A549 treated with Mapracorat at 1 μM for 4 hours (cell line): Measurements from ENCODE around the gene OIP5. TPM values are rescaled to one million over a fixed set of nuclear protein-coding genes. Genes with fewer than 3 reads are reported as not detected.

Source experiments
- total RNA-seq: library from RNA; stranded (reverse); fragments of 200-300 nt; extraction: Qiagen RNA extraction; gene quantifications from 5 replicates; pipeline ENCODE4 v1.2.3, GENCODE V29; 2022

OIP5 gene
- total RNA-seq = 12.7 to 14.7 TPM (median 13.9 TPM) in 5 replicates

GRCh38 chr15:41332194-41333025, at the start of gene OIP5, which contains the start of gene NUSAP1:
Gene OIP5 (minus strand): TSS chr15:41332591. CDS start chr15:41332561, 30 bp downstream.
Gene NUSAP1 (plus strand): TSS chr15:41332881. CDS start chr15:41332958, 77 bp downstream.

Other genes with a start within 250 kb of the OIP5 start
- gene INO80, start 216.3 kb downstream of the OIP5 start, total RNA-seq = 12.2 to 15.4 TPM (median 12.3 TPM) in 5 replicates
- gene EXD1, start 101.8 kb downstream of the OIP5 start, total RNA-seq = not detected in 5 replicates
- 54.6 to 61.7 TPM (median 60.6 TPM) in 5 replicates for gene CHP1, start 101.3 kb downstream of the OIP5 start, total RNA-seq
- gene NUSAP1, start 290 bp upstream of the OIP5 start, total RNA-seq = 61.0 to 74.9 TPM (median 67.4 TPM) in 5 replicates
- 11.6 to 14.8 TPM (median 13.1 TPM) in 5 replicates for gene NDUFAF1, start 69.9 kb upstream of the OIP5 start, total RNA-seq
- gene RTF1, start 84.5 kb upstream of the OIP5 start, total RNA-seq = 17.8 to 21.1 TPM (median 20.4 TPM) in 5 replicates
- 3.6 to 6.7 TPM (median 5.2 TPM) in 5 replicates for gene ITPKA, start 161.3 kb upstream of the OIP5 start, total RNA-seq
- 0.06 to 0.07 TPM (median 0.06 TPM) in 3 of 5 replicates, not detected in the others for gene LTK, start 181.2 kb upstream of the OIP5 start, total RNA-seq
- 8.6 to 11.9 TPM (median 11.7 TPM) in 5 replicates for gene RPAP1, start 211.7 kb upstream of the OIP5 start, total RNA-seq
- gene TYRO3, start 226.6 kb upstream of the OIP5 start, total RNA-seq = 13.4 to 17.3 TPM (median 15.8 TPM) in 5 replicates